Fibroblast of pulmonary artery (primary cell): ENCODE results near the gene SMG7.
A peak's percentile ranks its signal among the peaks of the same experiment; 100 is the strongest.

Source experiments
- DNase-seq: peaks from one replicate; pipeline ENCODE4 v3.0.0-alpha.2; 2010; ENCODE audit warnings: low read depth
- H3K4me3 ChIP-seq: replicated peaks from 2 replicates; pipeline ENCODE4 v1.5.1; 2011; ENCODE audit warnings: low read depth, mild to moderate bottlenecking, control low read depth, low read length, moderate library complexity
- CTCF ChIP-seq: IDR thresholded peaks from 2 replicates; pipeline ENCODE4 v1.5.1; 2011; ENCODE audit warnings: mild to moderate bottlenecking, control low read depth, low read length, inconsistent platforms; ENCODE audit errors: missing control alignments

SMG7 gene

DNA sequence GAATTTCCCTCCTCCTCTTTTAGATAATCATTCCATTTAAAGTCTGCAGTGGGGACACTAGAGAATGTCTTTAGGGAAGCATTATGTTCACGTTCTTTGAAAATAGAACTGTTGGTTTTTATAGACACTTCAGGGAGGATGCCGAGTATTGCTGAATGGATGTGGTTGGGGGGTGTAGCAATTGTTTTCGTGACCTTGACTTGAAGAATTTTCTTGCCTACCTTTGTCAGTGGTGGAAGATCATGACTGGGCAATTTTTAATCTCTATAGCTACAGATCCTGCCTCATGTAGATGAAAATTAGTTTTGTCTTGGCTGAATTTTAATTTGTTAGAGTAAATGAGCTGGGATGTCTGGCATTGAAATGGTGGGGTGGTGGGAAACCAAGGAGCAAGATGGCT lies 3.8 kb downstream of the SMG7 start:
- no peak overlapping the region for H3K4me3 ChIP-seq
- DNase-seq = no peak
- no peak for TF ChIP-seq CTCF

GRCh38 chr1:183477986-183478781 lies 5.9 kb downstream of the SMG7 start:
- no peak for TF ChIP-seq CTCF
- no peak for DNase-seq
- no peak overlapping the region for H3K4me3 ChIP-seq

GRCh38 chr1:183480971-183481441 lies 8.7 kb downstream of the SMG7 start:
- H3K4me3 ChIP-seq = no peak overlapping the region
- DNase-seq = peak; percentile 59
- no peak for TF ChIP-seq CTCF

- no peak for TF ChIP-seq CTCF
- H3K4me3 ChIP-seq = no peak overlapping the region
- DNase-seq = no peak
Observed at GRCh38 chr1:183483224-183483623, 10.9 kb downstream of the SMG7 start.

GRCh38 chr1:183484254-183484653 lies 12.0 kb downstream of the SMG7 start:
- no peak for DNase-seq
- no peak overlapping the region for H3K4me3 ChIP-seq
- no peak for TF ChIP-seq CTCF

DNA sequence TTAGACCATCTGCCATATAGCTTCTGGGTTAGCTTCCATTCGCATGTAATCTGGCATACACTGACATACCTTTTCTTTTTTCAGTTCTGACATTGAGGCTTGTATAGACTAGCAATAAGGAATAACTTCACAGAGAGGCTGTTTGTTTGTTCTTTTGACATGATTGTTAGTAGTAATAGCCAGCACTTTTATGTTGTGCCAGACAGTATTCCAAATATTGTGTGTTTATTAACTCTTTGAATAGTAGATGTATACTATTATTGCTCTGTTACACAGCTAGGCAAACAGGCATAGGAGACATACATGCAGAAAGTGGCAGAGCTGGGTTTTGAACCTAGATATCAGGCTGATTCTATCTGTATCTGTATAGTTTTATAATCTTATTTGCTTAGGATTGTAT lies 12.6 kb downstream of the SMG7 start:
- no peak overlapping the region for H3K4me3 ChIP-seq
- TF ChIP-seq CTCF = no peak
- no peak for DNase-seq
